Measurements from ENCODE around the gene SLC22A1.

DNA sequence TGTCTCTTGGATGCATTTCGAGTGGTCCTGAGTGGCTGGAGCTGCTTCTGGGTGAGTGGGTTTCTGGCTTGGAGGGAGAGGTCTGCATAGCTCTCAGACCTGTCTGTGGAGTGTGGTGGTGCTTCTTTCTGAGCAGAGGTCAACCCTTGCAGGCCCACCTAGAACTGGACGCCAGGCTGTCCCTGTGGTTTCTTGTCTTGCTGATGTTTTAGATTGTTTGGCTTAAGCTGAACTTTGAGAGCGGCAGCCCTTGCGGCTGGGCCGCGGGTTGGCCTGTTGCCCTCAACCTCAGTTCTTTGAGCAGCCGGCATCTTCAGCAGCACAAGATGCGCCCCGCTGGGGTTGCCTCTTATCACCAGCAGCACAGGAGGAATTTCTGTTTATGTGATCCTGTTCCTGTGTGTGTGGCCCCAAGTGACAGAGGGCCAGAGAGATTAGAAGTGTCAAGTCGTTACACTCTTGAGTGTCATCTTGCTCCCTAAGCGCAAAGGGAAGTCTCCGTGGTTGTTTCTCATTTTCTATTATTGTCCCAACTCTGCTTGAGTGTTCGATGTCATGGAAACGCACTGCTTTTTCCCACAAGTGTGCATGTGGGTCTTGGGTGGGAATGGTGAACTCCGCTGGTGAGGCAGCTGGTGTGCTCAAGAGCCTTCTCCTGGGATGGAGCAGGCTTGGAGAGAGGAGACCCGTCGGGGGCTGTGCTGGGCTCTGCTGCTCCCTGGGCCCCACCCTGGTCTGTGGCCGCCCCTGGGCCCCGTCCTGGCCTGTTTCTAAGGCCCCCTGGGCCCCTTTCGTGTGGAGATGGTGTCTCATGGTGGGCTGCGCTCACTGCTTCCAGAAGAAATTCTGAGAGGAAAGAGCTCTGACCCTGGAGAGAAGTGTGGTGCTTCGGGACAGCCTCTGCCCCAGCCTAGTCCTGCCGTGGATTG, 20.1 kb upstream of the SLC22A1 start:
- TF ChIP-seq, protein P1, sequence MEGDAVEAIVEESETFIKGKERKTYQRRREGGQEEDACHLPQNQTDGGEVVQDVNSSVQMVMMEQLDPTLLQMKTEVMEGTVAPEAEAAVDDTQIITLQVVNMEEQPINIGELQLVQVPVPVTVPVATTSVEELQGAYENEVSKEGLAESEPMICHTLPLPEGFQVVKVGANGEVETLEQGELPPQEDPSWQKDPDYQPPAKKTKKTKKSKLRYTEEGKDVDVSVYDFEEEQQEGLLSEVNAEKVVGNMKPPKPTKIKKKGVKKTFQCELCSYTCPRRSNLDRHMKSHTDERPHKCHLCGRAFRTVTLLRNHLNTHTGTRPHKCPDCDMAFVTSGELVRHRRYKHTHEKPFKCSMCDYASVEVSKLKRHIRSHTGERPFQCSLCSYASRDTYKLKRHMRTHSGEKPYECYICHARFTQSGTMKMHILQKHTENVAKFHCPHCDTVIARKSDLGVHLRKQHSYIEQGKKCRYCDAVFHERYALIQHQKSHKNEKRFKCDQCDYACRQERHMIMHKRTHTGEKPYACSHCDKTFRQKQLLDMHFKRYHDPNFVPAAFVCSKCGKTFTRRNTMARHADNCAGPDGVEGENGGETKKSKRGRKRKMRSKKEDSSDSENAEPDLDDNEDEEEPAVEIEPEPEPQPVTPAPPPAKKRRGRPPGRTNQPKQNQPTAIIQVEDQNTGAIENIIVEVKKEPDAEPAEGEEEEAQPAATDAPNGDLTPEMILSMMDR (IDR thresholded peaks at IDR 0.05) = no peak
- TF ChIP-seq POLR2A (IDR thresholded peaks at IDR 0.05; ENCODE audit: low read depth) (no peak), EP300 (IDR thresholded peaks at IDR 0.05) (no peak), POLR2AphosphoS5 (IDR thresholded peaks at IDR 0.05) (no peak)
